HepG2 (cell line): ENCODE data around the gene PHF23. TPM values are rescaled to one million over a fixed set of nuclear protein-coding genes. Genes with fewer than 3 reads are reported as not detected.
A peak's percentile ranks its signal among the peaks of the same experiment; 100 is the strongest.

Experiments used
- ATAC-seq: fragments of 200-7000 bp; cut with Tn5 transposase; 3 replicates; pipeline ENCODE4 v1.9.1; 2020; ENCODE audit warnings: mild to moderate bottlenecking, moderate library complexity
- BruUV-seq: library from RNA; stranded (reverse); fragments of 400-500 nt; replicated peaks from 2 replicates; lab custom pipeline; 2021; lab: Mats Ljungman, UMichigan
- CTCF ChIA-PET: fragments of 300-600 bp; formaldehyde crosslinking; extraction: SDS; loops from one replicate; lab custom pipeline; 2021; ENCODE audit warnings: low total read pairs, inconsistent platforms, low intra/inter-chr PET ratio; lab: Yijun Ruan, JAX
- POLR2A ChIA-PET: fragments of 350-600 bp; sonication (Branson Sonifier 250); formaldehyde crosslinking; loops from one replicate; lab custom pipeline; 2020; ENCODE audit warnings: antibody characterized with exemption, inconsistent platforms; lab: Yijun Ruan, JAX
- DNase-seq: peaks from one replicate; pipeline ENCODE4 v3.0.0-alpha.2; 2015; ENCODE audit warnings: low spot score
- FAIRE-seq: peaks from 3 replicates; lab custom pipeline; 2011; peaks lifted over from hg19 to GRCh38; lab: Jason Lieb, UNC
- H2AFZ ChIP-seq: one replicate; pipeline ENCODE4 v1.6.1; 2011; ENCODE audit warnings: low read length, inconsistent platforms
- H3K27ac ChIP-seq: fragments of 300-600 bp; 3 replicates; pipeline ENCODE4 v1.8.0; 2011; ENCODE audit warnings: mixed run types, mild to moderate bottlenecking, mixed read lengths, low read length, inconsistent platforms; ENCODE audit not compliant: insufficient read depth; ENCODE audit errors: extremely low read length
- H3K27me3 ChIP-seq, 2 experiments: fragments of 200-600 bp in 1 of 2; 2 replicates in 1 of 2; 3 replicates in 1 of 2; pipeline versions ENCODE4 v1.6.0 to v1.8.0; 2011; ENCODE audit warnings: low read length in 2 of 2, mild to moderate bottlenecking in 2 of 2, moderate library complexity in 2 of 2, inconsistent platforms in 1 of 2; ENCODE audit not compliant: insufficient read depth in 2 of 2, control insufficient read depth in 1 of 2
- H3K36me3 ChIP-seq, 2 experiments: fragments of 200-600 bp in 1 of 2; replicated peaks in 1 of 2; 2 replicates in 1 of 2; 3 replicates in 1 of 2; pipeline versions ENCODE4 v1.5.1 to v1.8.0; 2011; ENCODE audit warnings: low read length in 2 of 2, inconsistent platforms in 1 of 2; ENCODE audit not compliant: insufficient read depth in 2 of 2, control insufficient read depth in 1 of 2
- H3K4me1 ChIP-seq: 2 replicates; pipeline ENCODE4 v1.5.1; 2012; ENCODE audit warnings: low read length, inconsistent platforms; ENCODE audit not compliant: insufficient read depth
- H3K4me2 ChIP-seq: 2 replicates; pipeline ENCODE4 v1.6.0; 2011; ENCODE audit warnings: low read depth, low read length, inconsistent platforms
- H3K4me3 ChIP-seq, 3 experiments: fragments of 200-600 bp in 1 of 3; sonication (generic), shearing (Covaris generic) in 1 of 3; replicated peaks in 1 of 3; 2 replicates each; pipeline ENCODE4 v1.5.1; 2011 to 2016; ENCODE audit warnings: low read length in 3 of 3, inconsistent platforms in 2 of 3, low read depth in 2 of 3, mild to moderate bottlenecking in 2 of 3, control low read depth in 1 of 3, mixed read lengths in 1 of 3; ENCODE audit not compliant: insufficient read depth in 1 of 3
- H3K79me2 ChIP-seq: one replicate; pipeline ENCODE4 v1.6.1; 2011; ENCODE audit warnings: low read length, inconsistent platforms; ENCODE audit not compliant: insufficient read depth
- H3K9ac ChIP-seq: 2 replicates; pipeline ENCODE4 v1.6.0; 2011; ENCODE audit warnings: mild to moderate bottlenecking, low read depth, low read length, inconsistent platforms; ENCODE audit not compliant: insufficient read depth
- H3K9me3 ChIP-seq: 2 replicates; pipeline ENCODE4 v1.5.1; 2012; ENCODE audit warnings: mild to moderate bottlenecking, low read length
- H4K20me1 ChIP-seq: 2 replicates; pipeline ENCODE4 v1.6.0; 2011; ENCODE audit warnings: inconsistent platforms, mild to moderate bottlenecking, low read length, moderate library complexity; ENCODE audit not compliant: insufficient read depth
- AGO2 ChIP-seq: fragments of 200-400 bp; formaldehyde crosslinking; optimal IDR thresholded peaks from 2 replicates; pipeline ENCODE3; 2017; ENCODE audit warnings: mild to moderate bottlenecking, low read depth, low read length, moderate library complexity
- KLF12 ChIP-seq: sonication (generic); formaldehyde crosslinking; IDR thresholded peaks from 2 replicates; pipeline ENCODE4 v1.4.0; 2020; ENCODE audit warnings: missing genetic modification reagents, borderline replicate concordance
- MAF1 ChIP-seq: sonication (generic); formaldehyde crosslinking; IDR thresholded peaks from 2 replicates; pipeline ENCODE4 v1.5.0; 2020; ENCODE audit warnings: missing genetic modification reagents, borderline replicate concordance
- RXRB ChIP-seq: IDR thresholded peaks from 2 replicates; pipeline ENCODE4 v1.6.1; 2016; ENCODE audit warnings: borderline replicate concordance, missing genetic modification reagents, missing compliant biosample characterization
- STAG1 ChIP-seq: sonication (generic); formaldehyde crosslinking; IDR thresholded peaks from 2 replicates; pipeline ENCODE4 v1.4.0; 2020; ENCODE audit warnings: missing genetic modification reagents
- ZFP36 ChIP-seq: fragments of 150-350 bp; IDR thresholded peaks from 2 replicates; pipeline ENCODE4 v1.6.1; 2018; ENCODE audit warnings: borderline replicate concordance, low read length, low read depth; ENCODE audit not compliant: partially characterized antibody
- ZNF746 ChIP-seq: sonication (generic); formaldehyde crosslinking; IDR thresholded peaks from 2 replicates; pipeline ENCODE4 v1.8.0; 2022; ENCODE audit warnings: mild to moderate bottlenecking, missing genetic modification reagents
- WGBS: methylation state at CpG from one replicate; pipeline ENCODE4 v1.1.6; 2017; ENCODE audit warnings: low lambda C conversion rate; 5-methylcytosine and 5-hydroxymethylcytosine counted together
- in situ Hi-C: cut with HindIII; loops from 2 replicates; pipeline ENCODE4 v1.10.0; 2017; ENCODE audit warnings: low pct_unique_long_range_greater_than_20kb; ENCODE audit not compliant: extremely low pct_ligation_motif_present
- intact Hi-C: fragments of 100-400 bp; cut with micrococcal nuclease; formaldehyde crosslinking; loops from one replicate; pipeline ENCODE4 v1.10.0; 2022; ENCODE audit not compliant: unreplicated experiment
- polyA plus RNA-seq, 8 experiments: library from polyadenylated mRNA; depleted of rRNA in 3 of 8; stranded (reverse) in 7 of 8; unstranded in 1 of 8; fragments of >200 nt; fragmentation: Illumina TruSeq in 4 of 8; extraction: Trizol in 4 of 8; gene quantifications; 2 replicates each; pipeline versions ENCODE4 v1.2.1 to v1.2.3, GENCODE V29; 2011 to 2016; ENCODE audit warnings: low read depth in 4 of 8, missing spikeins in 1 of 8, mixed read lengths in 1 of 8; ENCODE audit not compliant: insufficient read depth in 1 of 8
- total RNA-seq, 5 experiments: library from RNA; depleted of rRNA; stranded (reverse); fragments of >200 nt; fragmentation: Illumina TruSeq; extraction: Trizol; gene quantifications; 2 replicates each; pipeline ENCODE4 v1.2.3, GENCODE V29; 2016; ENCODE audit warnings: low read depth in 1 of 5
- TF ChIP-seq, protein P1 (sequence below): sonication (generic); formaldehyde crosslinking; IDR thresholded peaks from 2 replicates; pipeline ENCODE4 v1.4.0; 2020; ENCODE audit warnings: mild to moderate bottlenecking, missing genetic modification reagents, borderline replicate concordance
- TF ChIP-seq, protein P2 (sequence below): sonication (generic); formaldehyde crosslinking; IDR thresholded peaks from 2 replicates; pipeline ENCODE4 v1.9.0; 2022; ENCODE audit warnings: missing genetic modification reagents, mild to moderate bottlenecking, borderline replicate concordance

The PHF23 gene
- total and polyA plus RNA-seq, 2 of the 13 experiments (the other 11 are each of a cell fraction or from before 2014, with no cell fraction given): 27.6 to 33.2 TPM

DNA sequence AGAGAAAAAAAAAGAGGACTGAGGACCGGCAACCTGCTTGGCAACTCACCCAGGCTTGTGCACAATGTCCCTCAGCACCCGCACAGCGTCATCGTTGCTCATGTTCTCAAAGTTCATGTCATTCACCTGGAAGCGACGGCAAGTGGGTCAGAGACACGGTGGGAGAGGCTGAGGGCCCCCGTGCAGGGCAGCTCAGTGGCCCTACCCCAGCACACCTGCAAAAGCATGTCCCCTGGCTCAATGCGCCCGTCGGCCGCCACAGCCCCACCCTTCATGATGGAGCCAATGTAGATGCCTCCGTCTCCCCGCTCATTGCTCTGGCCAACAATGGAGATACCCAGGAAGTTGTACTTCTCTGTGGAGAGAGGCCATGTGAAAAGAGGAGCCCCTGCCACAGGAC, 10.3 kb downstream of the PHF23 start (continued):
- TF ChIP-seq, protein P1, sequence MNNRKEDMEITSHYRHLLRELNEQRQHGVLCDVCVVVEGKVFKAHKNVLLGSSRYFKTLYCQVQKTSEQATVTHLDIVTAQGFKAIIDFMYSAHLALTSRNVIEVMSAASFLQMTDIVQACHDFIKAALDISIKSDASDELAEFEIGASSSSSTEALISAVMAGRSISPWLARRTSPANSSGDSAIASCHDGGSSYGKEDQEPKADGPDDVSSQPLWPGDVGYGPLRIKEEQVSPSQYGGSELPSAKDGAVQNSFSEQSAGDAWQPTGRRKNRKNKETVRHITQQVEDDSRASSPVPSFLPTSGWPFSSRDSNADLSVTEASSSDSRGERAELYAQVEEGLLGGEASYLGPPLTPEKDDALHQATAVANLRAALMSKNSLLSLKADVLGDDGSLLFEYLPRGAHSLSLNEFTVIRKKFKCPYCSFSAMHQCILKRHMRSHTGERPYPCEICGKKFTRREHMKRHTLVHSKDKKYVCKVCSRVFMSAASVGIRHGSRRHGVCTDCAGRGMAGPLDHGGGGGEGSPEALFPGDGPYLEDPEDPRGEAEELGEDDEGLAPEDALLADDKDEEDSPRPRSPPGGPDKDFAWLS: no peak
- TF ChIP-seq KLF12 (CRISPR knock-in tag) (no peak), ZFP36 (no peak), ZNF746 (CRISPR knock-in tag) (no peak), MAF1 (no peak), STAG1 (no peak)

DNA sequence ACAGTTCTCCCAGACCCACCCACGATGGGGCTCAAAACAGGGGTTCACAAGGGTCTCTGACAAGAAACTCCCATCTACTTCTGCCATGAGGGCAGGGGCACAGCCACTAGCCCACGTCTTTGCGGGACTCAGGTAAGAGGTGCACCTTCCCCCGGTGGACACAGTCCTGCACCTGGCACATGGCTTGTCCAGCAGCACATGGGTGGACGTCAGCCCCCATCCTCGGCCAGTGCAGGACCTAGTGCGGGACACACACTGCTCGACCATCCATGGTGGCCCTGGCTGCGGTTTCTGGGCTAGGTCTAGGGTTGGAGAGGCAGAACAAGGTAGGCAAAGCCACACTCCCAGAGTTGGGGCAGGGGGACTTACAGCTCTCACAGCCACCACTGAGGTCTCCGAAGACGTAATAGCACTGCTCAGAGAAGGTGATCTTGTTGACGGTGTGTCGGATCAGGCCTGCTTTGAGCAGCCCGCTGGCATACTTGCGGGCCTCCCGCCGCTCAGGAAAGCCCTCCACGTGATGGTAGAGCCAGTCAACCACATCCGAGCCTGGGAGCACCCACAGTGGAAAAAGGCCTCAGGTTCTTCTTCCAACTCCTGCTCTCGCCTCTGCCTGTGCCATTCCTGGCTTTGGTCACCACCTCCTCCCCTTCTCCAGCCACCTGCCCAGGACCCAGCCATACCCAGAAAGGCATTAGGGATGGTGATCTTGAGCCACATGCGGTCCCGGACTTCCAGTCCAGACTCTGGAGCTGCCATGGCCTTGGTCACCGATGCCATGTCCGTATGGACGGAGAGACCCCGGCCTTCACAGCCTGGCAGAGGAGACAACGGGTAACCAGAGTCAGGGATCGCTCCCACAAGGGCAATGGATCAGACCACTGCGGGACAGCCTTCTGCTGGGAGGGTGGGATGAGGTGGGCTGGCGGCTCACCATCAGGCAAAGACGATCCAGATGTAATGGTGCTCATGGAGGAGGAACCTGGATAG, 12.2 kb downstream of the PHF23 start:
- no peak overlapping the region for H3K4me2 ChIP-seq
- in situ Hi-C loops (no loop called here), intact Hi-C loops (no loop called here)
- no peaks in the 10 kb centered on the region for H3K9me3 ChIP-seq
- H4K20me1 ChIP-seq: peaks cover 3% of the 10 kb centered on the region; the same call in 1 of the 2 replicates
- H2AFZ ChIP-seq: no peak overlapping the region
- peaks cover 34 to 85% of the 10 kb centered on the region in 2 experiments; a peak in 4 of 5 replicates for H3K36me3 ChIP-seq
- no peak for DNase-seq
- BruUV-seq: no TSS peak
- no peaks in the 10 kb centered on the region for H3K27me3 ChIP-seq
- H3K4me1 ChIP-seq: peaks cover 16% of the 10 kb centered on the region
- no peak overlapping the region for H3K9ac ChIP-seq
- peak; percentile 11 for TF ChIP-seq AGO2
- TF ChIP-seq RXRB: no peak
- TF ChIP-seq, protein P2, sequence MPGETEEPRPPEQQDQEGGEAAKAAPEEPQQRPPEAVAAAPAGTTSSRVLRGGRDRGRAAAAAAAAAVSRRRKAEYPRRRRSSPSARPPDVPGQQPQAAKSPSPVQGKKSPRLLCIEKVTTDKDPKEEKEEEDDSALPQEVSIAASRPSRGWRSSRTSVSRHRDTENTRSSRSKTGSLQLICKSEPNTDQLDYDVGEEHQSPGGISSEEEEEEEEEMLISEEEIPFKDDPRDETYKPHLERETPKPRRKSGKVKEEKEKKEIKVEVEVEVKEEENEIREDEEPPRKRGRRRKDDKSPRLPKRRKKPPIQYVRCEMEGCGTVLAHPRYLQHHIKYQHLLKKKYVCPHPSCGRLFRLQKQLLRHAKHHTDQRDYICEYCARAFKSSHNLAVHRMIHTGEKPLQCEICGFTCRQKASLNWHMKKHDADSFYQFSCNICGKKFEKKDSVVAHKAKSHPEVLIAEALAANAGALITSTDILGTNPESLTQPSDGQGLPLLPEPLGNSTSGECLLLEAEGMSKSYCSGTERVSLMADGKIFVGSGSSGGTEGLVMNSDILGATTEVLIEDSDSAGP (CRISPR knock-in tag): 0 out of 2 replicates have a peak, but pooled peaks have one; percentile 20
- ChIA-PET CTCF (no interaction called here), POLR2A (interaction anchor here (0.6 kb wide), 1 partner anchor 48 kb away, joined by 3 read pairs; no protein-coding TSS in a partner anchor)
- ATAC-seq: no peak
- 98% methylated on average over 10 of the region's 31 CpGs for WGBS
- H3K79me2 ChIP-seq: peaks cover 18% of the 10 kb centered on the region
- FAIRE-seq: no peak
- no peak overlapping the region for H3K27ac ChIP-seq
- H3K4me3 ChIP-seq: no peak overlapping the region
